Activated naive CD8-positive, alpha-beta T cell treated with anti-CD3 and anti-CD28 coated beads for 36 hours (primary cell): ENCODE results near the gene CYFIP2. TPM values are rescaled to one million over a fixed set of nuclear protein-coding genes. Genes with fewer than 3 reads are reported as not detected.

Experiments used
- DNase-seq: peaks from one replicate; pipeline ENCODE4 v3.0.0; 2021
- H3K27ac Mint-ChIP-seq: one replicate; pipeline ENCODE4 v1.8.0; 2022; ENCODE audit warnings: mild to moderate bottlenecking, moderate library complexity, mixed read lengths
- H3K27me3 Mint-ChIP-seq: one replicate; pipeline ENCODE4 v1.8.0; 2022; ENCODE audit warnings: mild to moderate bottlenecking, mixed read lengths
- H3K36me3 Mint-ChIP-seq: one replicate; pipeline ENCODE4 v1.8.0; 2021; ENCODE audit warnings: mild to moderate bottlenecking, mixed read lengths
- H3K4me1 Mint-ChIP-seq: one replicate; pipeline ENCODE4 v1.8.0; 2021; ENCODE audit warnings: mixed read lengths
- H3K4me3 Mint-ChIP-seq: one replicate; pipeline ENCODE4 v1.8.0; 2022; ENCODE audit warnings: mild to moderate bottlenecking, moderate library complexity, mixed read lengths
- H3K9me3 Mint-ChIP-seq: one replicate; pipeline ENCODE4 v1.8.0; 2022; ENCODE audit warnings: mixed read lengths
- total RNA-seq, 2 experiments: library from RNA; stranded (reverse); gene quantifications; one replicate each; pipeline ENCODE4 v1.2.3, GENCODE V29; 2021

CYFIP2 gene
- total RNA-seq, 2 experiments from 2014 or later, result 324 to 325 TPM

DNA sequence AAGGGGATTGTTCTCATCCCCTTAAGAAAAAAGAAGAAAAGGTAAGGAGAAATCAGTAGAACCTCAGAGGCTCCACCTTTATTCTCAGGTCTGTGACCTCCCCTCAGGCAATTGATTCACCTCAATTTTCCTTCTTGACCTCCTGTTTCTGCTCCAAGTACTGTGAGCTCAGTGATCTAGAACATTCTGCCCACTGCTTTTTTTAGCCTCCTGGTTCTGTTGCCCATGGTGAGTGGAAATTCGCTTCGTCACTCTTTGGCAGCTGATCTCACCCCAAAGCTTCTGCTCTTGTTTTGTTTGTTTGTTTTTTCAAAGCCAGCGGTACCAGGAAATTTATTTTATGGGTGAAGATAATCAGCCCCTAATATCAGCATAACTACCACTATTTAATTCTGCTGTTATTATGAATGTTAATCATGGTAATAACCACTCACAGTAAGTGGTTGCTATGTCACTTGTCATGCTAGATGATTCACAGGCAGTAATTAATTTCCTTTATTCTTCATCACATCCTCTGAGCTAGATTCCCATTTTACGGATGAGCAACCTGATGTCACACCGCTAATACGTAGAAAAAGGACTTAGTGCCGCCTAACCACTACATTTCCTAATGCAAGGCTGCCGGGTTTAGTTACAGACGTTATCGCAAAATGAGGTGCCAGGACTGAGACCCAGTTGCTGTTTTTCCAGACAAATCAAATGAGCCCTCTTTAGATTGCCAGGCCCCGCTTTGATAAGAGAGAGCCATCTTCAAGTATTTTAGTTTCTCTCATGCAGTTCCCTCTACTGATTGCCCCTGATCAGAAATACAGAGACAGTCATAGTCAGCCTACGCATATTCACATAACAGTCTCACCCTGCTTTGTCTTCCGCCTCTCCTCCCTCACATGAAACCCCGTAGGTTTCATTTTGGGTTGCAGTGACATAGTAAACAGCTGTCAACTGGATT, 78.2 kb downstream of the CYFIP2 start:
- peaks cover 56% of the 10 kb centered on the region for H3K36me3 Mint-ChIP-seq
- H3K4me1 Mint-ChIP-seq, result peaks cover 17% of the 10 kb centered on the region
- H3K4me3 Mint-ChIP-seq, result no peak overlapping the region
- H3K27me3 Mint-ChIP-seq, result no peaks in the 10 kb centered on the region
- DNase-seq, result no peak
- H3K9me3 Mint-ChIP-seq, result peaks cover under 1% of the 10 kb centered on the region
- H3K27ac Mint-ChIP-seq, result peak overlapping the region; percentile 17

DNA sequence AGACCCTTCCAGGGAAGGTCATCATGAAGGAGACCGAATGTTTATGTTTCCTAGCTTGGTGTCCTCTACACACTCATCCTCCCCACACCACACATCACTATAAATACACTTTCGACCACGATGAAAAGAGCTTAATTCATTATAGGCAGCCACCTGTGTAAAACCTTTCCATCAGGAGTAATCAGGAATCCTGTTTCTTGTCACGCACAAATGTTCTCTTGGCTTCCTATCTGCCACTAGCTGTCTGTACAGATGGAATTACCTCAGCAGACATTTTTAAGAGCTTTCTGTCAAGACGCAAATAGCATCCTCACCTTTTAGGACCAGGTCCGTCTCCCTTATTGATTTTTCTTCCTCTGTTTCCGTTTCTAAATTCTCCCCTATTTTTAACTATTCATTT, 79.1 kb downstream of the CYFIP2 start:
- DNase-seq, result no peak
- Mint-ChIP-seq H3K27me3 (no peaks in the 10 kb centered on the region), H3K4me1 (peaks cover 26% of the 10 kb centered on the region), H3K36me3 (peaks cover 57% of the 10 kb centered on the region), H3K27ac (peak overlapping the region; percentile 17), H3K4me3 (no peak overlapping the region), H3K9me3 (peaks cover 7% of the 10 kb centered on the region)

DNA sequence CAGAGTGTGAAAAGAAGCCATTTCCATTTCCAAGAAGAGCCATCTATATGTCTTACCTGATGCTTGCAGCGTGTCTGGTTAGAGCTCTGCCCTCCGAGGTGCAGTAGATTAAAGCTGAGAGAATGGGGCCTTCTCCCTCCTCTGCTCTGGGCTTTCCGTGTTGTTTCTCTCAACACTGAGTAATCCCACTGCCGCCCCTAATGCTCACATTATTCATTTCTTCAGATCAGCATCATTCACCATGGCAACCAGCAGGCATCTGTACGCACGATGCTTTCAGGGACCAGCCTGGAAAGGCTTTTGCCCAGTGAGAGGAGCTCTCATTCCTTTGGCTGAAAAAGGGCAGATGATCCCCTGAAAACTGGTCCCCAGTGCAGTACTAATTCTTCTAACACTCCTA, 79.6 kb downstream of the CYFIP2 start:
- Mint-ChIP-seq H3K27ac (peak overlapping the region; percentile 5), H3K27me3 (no peaks in the 10 kb centered on the region), H3K36me3 (peaks cover 58% of the 10 kb centered on the region), H3K4me1 (peaks cover 31% of the 10 kb centered on the region), H3K4me3 (no peak overlapping the region), H3K9me3 (peaks cover 11% of the 10 kb centered on the region)
- no peak for DNase-seq

DNA sequence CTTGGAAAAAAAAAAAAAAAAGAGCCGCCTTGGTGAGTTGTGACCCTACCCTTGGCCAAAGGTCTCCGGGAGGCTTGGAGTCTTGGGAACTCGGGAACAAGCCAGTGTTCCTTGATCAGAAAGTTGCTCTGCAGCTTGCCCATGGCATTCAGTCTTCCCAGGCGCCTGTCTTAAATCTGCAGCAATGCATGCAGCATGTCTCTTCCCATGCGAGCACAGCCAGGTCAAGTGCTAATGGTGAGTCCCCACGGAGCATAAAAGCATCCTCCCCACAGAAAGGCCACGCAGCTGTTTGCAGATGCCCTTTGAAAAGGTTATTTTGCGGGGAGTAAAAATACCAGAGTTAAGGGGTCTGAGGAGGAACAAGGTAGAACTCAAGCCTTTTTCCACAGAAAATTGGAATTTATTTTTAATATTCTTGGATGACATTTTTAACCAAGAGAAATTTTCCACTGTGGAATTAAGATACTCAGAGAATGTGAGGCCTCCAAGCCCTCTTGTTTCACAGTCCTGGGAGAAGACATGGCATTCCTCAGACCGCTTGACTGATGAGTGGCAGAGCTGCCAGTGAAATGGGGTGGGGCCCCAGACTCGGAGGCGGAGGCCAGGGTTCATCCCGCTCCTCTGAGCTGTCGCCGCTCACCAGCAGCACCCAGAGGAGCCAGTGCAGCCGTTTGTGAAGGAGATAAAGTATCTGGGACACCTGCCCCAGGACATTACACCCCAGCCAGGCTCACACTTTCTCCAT, 81.6 kb downstream of the CYFIP2 start:
- no peak overlapping the region for H3K27ac Mint-ChIP-seq
- H3K27me3 Mint-ChIP-seq, result no peaks in the 10 kb centered on the region
- DNase-seq, result no peak
- peaks cover 74% of the 10 kb centered on the region for H3K36me3 Mint-ChIP-seq
- H3K4me3 Mint-ChIP-seq, result no peak overlapping the region
- peaks cover 14% of the 10 kb centered on the region for H3K9me3 Mint-ChIP-seq
- H3K4me1 Mint-ChIP-seq, result peaks cover 49% of the 10 kb centered on the region

DNA sequence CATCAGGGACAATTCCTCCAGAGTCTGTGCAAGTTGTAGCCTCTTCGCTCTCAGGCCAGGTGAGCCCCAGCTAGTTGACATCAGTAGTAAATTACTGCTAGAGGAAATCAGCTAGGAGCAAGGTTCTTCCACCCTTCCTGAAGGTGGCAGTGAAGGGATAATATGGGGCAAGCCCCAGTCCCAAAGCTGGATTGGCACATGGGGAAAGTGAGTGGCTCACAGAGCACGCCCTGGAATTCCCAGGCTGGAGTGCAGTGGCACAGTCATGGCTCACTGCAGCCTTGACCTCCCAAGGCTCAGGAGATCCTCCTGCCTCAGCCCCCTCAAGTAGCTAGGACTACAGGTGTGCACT, 82.1 kb downstream of the CYFIP2 start:
- peaks cover 75% of the 10 kb centered on the region for H3K36me3 Mint-ChIP-seq
- DNase-seq, result no peak
- no peak overlapping the region for H3K27ac Mint-ChIP-seq
- no peak overlapping the region for H3K4me3 Mint-ChIP-seq
- peaks cover 14% of the 10 kb centered on the region for H3K9me3 Mint-ChIP-seq
- no peaks in the 10 kb centered on the region for H3K27me3 Mint-ChIP-seq
- H3K4me1 Mint-ChIP-seq, result peaks cover 54% of the 10 kb centered on the region

DNA sequence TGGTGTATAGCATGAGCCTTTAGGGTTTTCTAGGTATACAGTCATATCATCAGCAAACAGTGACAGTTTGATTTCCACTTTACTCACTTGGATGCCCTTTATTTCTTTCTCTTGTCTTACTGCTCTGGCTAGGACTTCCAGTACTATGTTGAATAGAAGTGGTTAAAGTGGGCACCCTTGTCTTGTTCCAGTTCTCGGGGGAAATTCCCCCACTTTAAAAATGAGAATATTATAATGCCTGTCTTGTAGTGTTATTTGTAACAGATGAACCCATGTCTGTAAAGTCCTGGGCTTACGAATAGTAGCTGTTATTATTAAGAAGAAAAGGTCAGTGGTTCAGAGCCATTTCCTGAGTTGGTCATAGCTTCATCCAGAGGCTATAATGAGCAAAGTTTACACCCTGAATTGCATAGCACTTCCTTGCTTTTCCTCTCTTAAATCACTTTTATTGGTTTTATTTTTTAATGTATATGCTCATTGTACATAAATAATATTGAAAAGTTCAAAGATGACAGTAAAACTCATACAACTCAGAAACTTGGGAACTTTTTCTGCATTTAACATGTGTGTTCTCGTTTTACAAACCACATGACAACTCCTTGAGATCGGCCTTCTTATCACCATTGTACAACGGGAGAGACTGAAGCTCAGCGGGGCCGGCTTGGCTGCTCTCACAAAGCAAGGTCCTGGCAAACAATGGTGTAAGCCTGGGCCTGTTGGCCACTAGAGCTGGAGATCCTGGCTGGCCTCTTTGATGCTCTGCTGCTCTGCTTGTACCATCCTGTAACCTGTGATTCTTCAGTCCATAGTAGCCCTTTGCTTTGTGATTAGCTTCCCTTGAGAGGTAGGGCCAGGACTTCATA, 85.2 kb downstream of the CYFIP2 start:
- Mint-ChIP-seq H3K27me3 (no peaks in the 10 kb centered on the region), H3K4me3 (peak overlapping the region; percentile 57), H3K36me3 (peaks cover 60% of the 10 kb centered on the region), H3K4me1 (peaks cover 50% of the 10 kb centered on the region), H3K27ac (peak overlapping the region; percentile 93), H3K9me3 (peaks cover 14% of the 10 kb centered on the region)
- no peak for DNase-seq

DNA sequence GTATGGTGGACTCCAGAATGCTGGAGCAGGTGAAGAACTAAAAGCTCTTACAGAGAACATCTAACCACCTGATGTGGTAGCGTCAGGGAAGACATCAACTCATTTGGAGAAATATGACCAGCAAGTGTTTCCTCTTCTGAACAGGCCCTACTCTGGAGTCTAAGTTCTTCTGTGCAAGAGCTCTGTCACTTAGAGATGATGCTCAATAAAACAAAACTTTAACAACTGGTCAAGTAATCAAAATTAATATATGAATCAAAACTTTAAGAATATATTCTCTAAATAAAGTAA, 85.8 kb downstream of the CYFIP2 start:
- Mint-ChIP-seq H3K36me3 (peaks cover 57% of the 10 kb centered on the region), H3K27ac (peak overlapping the region; percentile 93), H3K27me3 (no peaks in the 10 kb centered on the region), H3K9me3 (peaks cover 14% of the 10 kb centered on the region), H3K4me3 (no peak overlapping the region), H3K4me1 (peaks cover 48% of the 10 kb centered on the region)
- DNase-seq, result no peak

DNA sequence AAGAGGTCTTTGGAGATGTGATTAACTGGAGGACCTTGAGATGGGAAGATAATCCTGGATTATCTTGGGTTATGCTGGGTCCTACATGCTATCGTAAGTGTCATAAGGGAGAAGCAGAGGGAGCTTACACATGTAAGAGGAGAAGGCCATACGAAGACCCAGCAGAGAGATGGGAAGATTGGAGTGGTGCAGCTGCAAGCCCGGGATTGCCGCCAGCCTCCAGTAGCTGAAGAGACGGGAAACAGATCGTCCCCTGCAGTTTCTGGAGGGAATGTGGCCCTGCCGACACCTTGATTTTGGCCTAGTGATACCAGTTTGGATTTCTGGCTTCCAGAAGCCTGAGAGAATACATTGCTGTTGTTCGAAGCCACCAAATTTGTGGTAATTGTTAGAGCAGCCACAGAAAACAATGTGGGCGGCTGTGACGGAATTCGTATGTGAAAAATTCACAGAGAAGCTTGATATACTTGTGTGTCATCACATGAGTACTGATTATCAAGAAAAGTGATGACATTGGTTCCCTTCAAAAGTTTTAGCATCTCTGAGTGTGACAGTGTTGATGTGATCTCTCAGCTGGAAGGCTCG, 86.9 kb downstream of the CYFIP2 start:
- DNase-seq, result no peak
- Mint-ChIP-seq H3K27ac (peak overlapping the region; percentile 79), H3K36me3 (peaks cover 56% of the 10 kb centered on the region)

DNA sequence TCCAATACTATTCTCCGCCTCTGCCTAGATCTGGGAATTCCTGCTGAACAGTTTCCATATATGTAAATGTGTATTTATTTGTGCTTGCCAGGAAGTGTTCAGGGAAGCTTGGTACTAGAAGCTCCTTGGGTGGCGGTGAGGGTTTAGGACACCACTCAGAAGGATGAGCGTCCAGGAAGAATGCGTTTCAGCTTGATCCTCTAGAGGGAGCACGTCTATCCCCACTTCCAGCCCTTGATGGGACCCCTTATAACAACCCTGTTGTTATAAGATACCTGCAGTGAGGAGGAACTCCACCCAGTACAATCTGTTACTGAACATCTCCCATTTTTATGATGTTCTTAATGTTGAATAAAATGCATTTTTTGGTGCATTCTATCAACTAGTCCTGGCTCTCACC, 88.9 kb downstream of the CYFIP2 start:
- no peak for DNase-seq
- H3K4me3 Mint-ChIP-seq, result no peak overlapping the region
- peaks cover 49% of the 10 kb centered on the region for H3K36me3 Mint-ChIP-seq
- peaks cover 10% of the 10 kb centered on the region for H3K9me3 Mint-ChIP-seq
- H3K4me1 Mint-ChIP-seq, result peaks cover 37% of the 10 kb centered on the region
- H3K27ac Mint-ChIP-seq, result no peak overlapping the region
- H3K27me3 Mint-ChIP-seq, result no peaks in the 10 kb centered on the region

More for the DNA sequence above, 86.9 kb downstream of the CYFIP2 start:
- Mint-ChIP-seq H3K4me1 (peaks cover 48% of the 10 kb centered on the region), H3K4me3 (no peak overlapping the region), H3K9me3 (peaks cover 14% of the 10 kb centered on the region), H3K27me3 (no peaks in the 10 kb centered on the region)

DNA sequence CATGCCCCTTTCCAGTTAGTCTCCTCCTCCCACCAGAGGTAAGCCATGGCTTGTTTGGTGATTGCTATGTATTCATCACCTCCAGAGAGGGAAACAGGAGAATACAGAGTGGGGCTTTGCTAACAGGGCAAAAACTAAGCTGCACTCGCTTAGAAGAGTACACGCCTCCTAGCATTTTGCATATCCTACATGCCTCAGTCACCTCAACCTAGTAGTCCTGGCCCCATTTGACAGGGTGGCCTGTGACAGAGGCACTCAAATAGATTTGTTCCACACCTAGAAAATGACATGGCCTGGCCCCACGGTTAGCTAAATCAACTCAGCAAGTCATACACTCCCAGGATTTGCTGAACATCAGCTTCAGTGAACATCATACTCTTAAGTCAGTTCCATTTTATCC, 90.7 kb downstream of the CYFIP2 start:
- DNase-seq, result no peak
- Mint-ChIP-seq H3K4me3 (no peak overlapping the region), H3K27ac (peak overlapping the region; percentile 23), H3K4me1 (peaks cover 19% of the 10 kb centered on the region), H3K27me3 (no peaks in the 10 kb centered on the region), H3K36me3 (peaks cover 42% of the 10 kb centered on the region), H3K9me3 (no peaks in the 10 kb centered on the region)

DNA sequence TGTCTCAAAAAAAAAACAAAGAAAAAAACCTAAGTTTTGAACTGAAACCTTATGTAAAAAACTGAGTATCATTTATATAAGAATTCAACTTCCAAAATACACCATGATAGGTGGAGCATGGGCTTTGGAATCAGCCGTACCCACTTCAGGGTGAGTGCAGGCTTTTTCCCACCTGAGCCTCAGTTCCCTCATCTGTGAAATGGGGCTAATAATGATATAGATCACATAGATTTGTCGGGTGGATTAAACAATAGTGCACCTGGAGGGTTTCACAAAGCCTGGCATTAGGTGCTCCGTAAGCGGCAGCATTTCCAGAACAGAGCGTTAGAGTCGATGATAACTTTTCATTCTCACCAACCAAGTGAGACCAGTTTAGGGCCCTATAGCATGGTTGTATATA, 91.9 kb downstream of the CYFIP2 start:
- H3K4me1 Mint-ChIP-seq, result peaks cover 10% of the 10 kb centered on the region
- H3K4me3 Mint-ChIP-seq, result no peak overlapping the region
- peaks cover 36% of the 10 kb centered on the region for H3K36me3 Mint-ChIP-seq
- H3K9me3 Mint-ChIP-seq, result no peaks in the 10 kb centered on the region
- no peaks in the 10 kb centered on the region for H3K27me3 Mint-ChIP-seq
- H3K27ac Mint-ChIP-seq, result no peak overlapping the region
- no peak for DNase-seq

DNA sequence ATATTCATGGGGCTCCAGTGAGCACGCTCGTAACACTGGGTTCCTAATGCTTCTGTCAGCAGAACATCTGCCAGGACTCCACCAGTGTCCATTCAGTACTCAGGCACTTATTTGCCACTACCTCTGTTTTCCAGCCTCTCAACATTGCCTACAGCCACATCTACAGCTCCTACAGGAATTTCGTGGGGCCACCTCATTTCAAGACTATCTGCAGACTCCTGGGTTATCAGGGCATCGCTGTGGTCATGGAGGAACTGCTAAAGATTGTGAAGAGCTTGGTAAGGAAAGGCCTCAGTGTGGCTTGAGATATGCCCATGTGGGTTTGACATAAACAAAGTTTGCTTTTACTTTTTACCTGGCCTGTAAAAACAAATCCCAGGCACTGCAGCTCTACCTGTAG, 92.9 kb downstream of the CYFIP2 start:
- no peak overlapping the region for H3K4me3 Mint-ChIP-seq
- H3K36me3 Mint-ChIP-seq, result peaks cover 34% of the 10 kb centered on the region
- peak overlapping the region; percentile 44 for H3K27ac Mint-ChIP-seq
- no peaks in the 10 kb centered on the region for H3K27me3 Mint-ChIP-seq
- H3K4me1 Mint-ChIP-seq, result peaks cover 6% of the 10 kb centered on the region
- DNase-seq, result no peak
- no peaks in the 10 kb centered on the region for H3K9me3 Mint-ChIP-seq

DNA sequence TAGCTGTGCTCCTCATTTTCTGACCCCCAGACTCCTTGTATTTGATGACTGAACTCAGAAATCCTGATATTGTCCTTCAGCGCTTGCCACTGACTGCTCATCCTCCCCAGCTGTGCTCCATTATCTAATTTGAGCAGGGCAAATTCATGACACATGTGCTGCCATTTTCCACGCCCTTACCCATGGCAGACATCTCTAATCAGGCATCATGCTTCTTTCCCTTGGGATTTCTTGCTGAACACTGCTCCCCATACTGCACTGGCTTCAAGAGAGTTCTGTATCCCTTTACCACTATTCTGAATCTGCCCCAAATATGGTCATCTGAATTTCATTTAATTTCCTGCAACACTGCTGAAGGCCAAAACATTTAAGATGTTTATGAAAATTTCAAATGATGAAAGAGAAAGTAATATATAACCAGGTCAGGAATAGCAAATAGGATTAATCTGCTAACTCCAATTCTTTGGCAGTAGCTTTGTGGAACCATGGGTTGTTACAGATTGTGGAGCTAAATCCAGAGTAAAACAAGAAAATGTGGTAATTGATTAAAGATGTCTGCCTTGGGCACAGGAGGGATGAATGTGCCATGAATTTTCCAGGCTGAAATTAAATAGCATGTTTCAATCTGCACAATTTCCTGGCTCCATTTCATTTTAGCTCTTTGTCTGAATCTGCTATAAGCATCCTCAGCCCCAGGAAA, 93.6 kb downstream of the CYFIP2 start:
- peaks cover 6% of the 10 kb centered on the region for H3K4me1 Mint-ChIP-seq
- H3K27me3 Mint-ChIP-seq, result no peaks in the 10 kb centered on the region
- H3K36me3 Mint-ChIP-seq, result peaks cover 34% of the 10 kb centered on the region
- no peak overlapping the region for H3K4me3 Mint-ChIP-seq
- H3K27ac Mint-ChIP-seq, result peak overlapping the region; percentile 52
- no peak for DNase-seq
- no peaks in the 10 kb centered on the region for H3K9me3 Mint-ChIP-seq

DNA sequence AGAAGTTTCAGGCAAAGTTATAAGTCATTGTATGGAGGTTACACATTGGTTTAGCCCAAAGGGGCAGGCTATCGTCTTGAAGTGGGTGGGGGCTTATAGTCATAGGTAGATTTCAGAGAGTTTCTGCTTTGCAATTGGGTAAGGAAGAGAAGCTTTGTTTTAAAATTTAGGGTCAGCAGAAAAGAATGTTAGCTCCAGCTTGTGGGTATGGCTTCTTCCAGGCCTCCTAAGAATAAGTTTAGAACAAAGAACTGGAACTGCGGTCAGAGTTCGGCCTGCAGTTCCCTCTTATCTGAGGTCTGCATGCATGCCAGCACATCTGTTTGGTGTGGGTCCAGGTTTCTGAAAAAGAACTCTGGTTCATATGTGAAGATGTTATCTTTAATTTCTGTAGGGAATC, 96.1 kb downstream of the CYFIP2 start:
- H3K9me3 Mint-ChIP-seq, result no peaks in the 10 kb centered on the region
- H3K36me3 Mint-ChIP-seq, result peaks cover 40% of the 10 kb centered on the region
- H3K27ac Mint-ChIP-seq, result peak overlapping the region; percentile 73

More for the DNA sequence above, 96.1 kb downstream of the CYFIP2 start:
- H3K27me3 Mint-ChIP-seq, result no peaks in the 10 kb centered on the region
- H3K4me3 Mint-ChIP-seq, result no peak overlapping the region
- no peak for DNase-seq
- peaks cover 2% of the 10 kb centered on the region for H3K4me1 Mint-ChIP-seq
